Activated CD4-positive, alpha-beta memory T cell treated with anti-CD3 and anti-CD28 coated beads for 36 hours (primary cell): ENCODE measurements around the gene TFIP11. TPM values are rescaled to one million over a fixed set of nuclear protein-coding genes. Genes with fewer than 3 reads are reported as not detected.
A peak's percentile ranks its signal among the peaks of the same experiment; 100 is the strongest.
"Not testable (repeated sequence)": the region's sequence is repeated elsewhere in the genome, so short reads cannot be mapped to it uniquely, and the experiment has no call there.

Experiments used
- CTCF ChIA-PET: fragments of 350-600 bp; sonication (Branson Sonifier 250); formaldehyde crosslinking; loops from one replicate; lab custom pipeline; 2021; ENCODE audit warnings: antibody characterized with exemption, inconsistent platforms; lab: Charles Lee
- POLR2A ChIA-PET: fragments of 350-600 bp; sonication (Branson Sonifier 250); formaldehyde crosslinking; loops from one replicate; lab custom pipeline; 2021; ENCODE audit warnings: antibody characterized with exemption; lab: Charles Lee
- DNase-seq: peaks from one replicate; pipeline ENCODE4 v3.0.0-alpha.2; 2020
- H3K27ac Mint-ChIP-seq: one replicate; pipeline ENCODE4 v1.8.0; 2021; ENCODE audit warnings: mixed read lengths
- H3K27me3 Mint-ChIP-seq: one replicate; pipeline ENCODE4 v1.8.0; 2021; ENCODE audit warnings: mixed read lengths
- H3K36me3 Mint-ChIP-seq: one replicate; pipeline ENCODE4 v1.8.0; 2021; ENCODE audit warnings: mixed read lengths
- H3K4me1 Mint-ChIP-seq: one replicate; pipeline ENCODE4 v1.8.0; 2021; ENCODE audit warnings: low read depth, mixed read lengths
- H3K4me3 Mint-ChIP-seq: one replicate; pipeline ENCODE4 v1.8.0; 2021; ENCODE audit warnings: mild to moderate bottlenecking, mixed read lengths
- H3K9me3 Mint-ChIP-seq: one replicate; pipeline ENCODE4 v1.8.0; 2021; ENCODE audit warnings: mixed read lengths
- intact Hi-C: fragments of 100-400 bp; cut with micrococcal nuclease; formaldehyde crosslinking; loops from one replicate; pipeline ENCODE4 v1.15.1; 2023
- total RNA-seq, 2 experiments: library from RNA; stranded (reverse); gene quantifications; one replicate each; pipeline ENCODE4 v1.2.3, GENCODE V29; 2021

The TFIP11 gene
- total RNA-seq, 2 experiments from 2014 or later: 41.1 to 43.0 TPM

- POLR2A ChIA-PET: no interaction called here
- H3K9me3 Mint-ChIP-seq: no peaks in the 10 kb centered on the region
- no peak overlapping the region for H3K27ac Mint-ChIP-seq
- H3K36me3 Mint-ChIP-seq: peaks cover 16% of the 10 kb centered on the region
- DNase-seq: no peak
- H3K4me1 Mint-ChIP-seq: peaks cover 22% of the 10 kb centered on the region
- no peak overlapping the region for H3K4me3 Mint-ChIP-seq
- CTCF ChIA-PET: interaction anchor here (0.6 kb wide), 1 partner anchor 1323 kb away, joined by 3 read pairs; no protein-coding TSS in a partner anchor
- H3K27me3 Mint-ChIP-seq: no peaks in the 10 kb centered on the region
- intact Hi-C loops: no loop called here
Observed at GRCh38 chr22:26536762-26537134, 24.5 kb upstream of the TFIP11 start.

GRCh38 chr22:26536056-26536761 lies 23.9 kb upstream of the TFIP11 start:
- Mint-ChIP-seq H3K9me3 (no peaks in the 10 kb centered on the region), H3K36me3 (peaks cover 19% of the 10 kb centered on the region), H3K27me3 (no peaks in the 10 kb centered on the region), H3K27ac (no peak overlapping the region), H3K4me1 (peaks cover 22% of the 10 kb centered on the region), H3K4me3 (no peak overlapping the region)
- no peak for DNase-seq
- intact Hi-C loops: no loop called here
- ChIA-PET CTCF (interaction anchor here (0.7 to 1.2 kb wide), 2 partner anchors 54 to 75 kb away, joined by 3 to 5 read pairs; no protein-coding TSS in a partner anchor), POLR2A (interaction anchor here (1.0 kb wide), 1 partner anchor 53 kb away, joined by 3 read pairs; the partner anchor contains the start of genes HPS4 and SRRD)

- Mint-ChIP-seq H3K36me3 (peaks cover 21% of the 10 kb centered on the region), H3K9me3 (no peaks in the 10 kb centered on the region), H3K27me3 (no peaks in the 10 kb centered on the region), H3K4me1 (peaks cover 22% of the 10 kb centered on the region), H3K27ac (peak overlapping the region; percentile 65), H3K4me3 (no peak overlapping the region)
- DNase-seq: no peak
- ChIA-PET POLR2A (interaction anchor here (1.0 to 1.2 kb wide), 2 partner anchors 52 to 54 kb away, joined by 3 read pairs; partner anchors contain the start of genes HPS4 and SRRD), CTCF (interaction anchor here (1.0 to 1.2 kb wide), 2 partner anchors 10 to 53 kb away, joined by 3 read pairs; no protein-coding TSS in a partner anchor)
- intact Hi-C loops: no loop called here
Observed at GRCh38 chr22:26535603-26535908, 23.3 kb upstream of the TFIP11 start.

- H3K9me3 Mint-ChIP-seq: no peaks in the 10 kb centered on the region
- peaks cover 22% of the 10 kb centered on the region for H3K4me1 Mint-ChIP-seq
- no peaks in the 10 kb centered on the region for H3K27me3 Mint-ChIP-seq
- ChIA-PET CTCF (interaction anchor here (0.7 to 1.6 kb wide), 6 partner anchors 10 to 130 kb away, joined by 3 to 4 read pairs (median 3); no protein-coding TSS in a partner anchor), POLR2A (interaction anchor here (1.0 to 1.2 kb wide), 2 partner anchors 51 to 53 kb away, joined by 3 read pairs; partner anchors contain the start of genes HPS4 and SRRD)
- no peak overlapping the region for H3K4me3 Mint-ChIP-seq
- peak overlapping the region; percentile 65 for H3K27ac Mint-ChIP-seq
- intact Hi-C loops: no loop called here
- DNase-seq: no peak
- H3K36me3 Mint-ChIP-seq: peaks cover 21% of the 10 kb centered on the region
Observed at GRCh38 chr22:26534874-26535602, 22.8 kb upstream of the TFIP11 start.

GRCh38 chr22:26534171-26534855 lies 22.0 kb upstream of the TFIP11 start:
- Mint-ChIP-seq H3K36me3 (peaks cover 21% of the 10 kb centered on the region), H3K27me3 (no peaks in the 10 kb centered on the region), H3K9me3 (no peaks in the 10 kb centered on the region), H3K4me1 (peaks cover 22% of the 10 kb centered on the region), H3K27ac (no peak overlapping the region), H3K4me3 (no peak overlapping the region)
- no peak for DNase-seq
- POLR2A ChIA-PET: interaction anchor here (1.2 kb wide), 1 partner anchor 53 kb away, joined by 3 read pairs; no protein-coding TSS in a partner anchor
- intact Hi-C loops: no loop called here
- CTCF ChIA-PET: interaction anchor here (0.7 to 1.6 kb wide), 5 partner anchors 11 to 131 kb away, joined by 3 to 4 read pairs (median 3); no protein-coding TSS in a partner anchor

- H3K27me3 Mint-ChIP-seq: no peaks in the 10 kb centered on the region
- ChIA-PET CTCF (interaction anchor here (0.6 to 0.7 kb wide), 2 partner anchors 69 to 151 kb away, joined by 3 read pairs; no protein-coding TSS in a partner anchor), POLR2A (no interaction called here)
- H3K4me1 Mint-ChIP-seq: peaks cover 7% of the 10 kb centered on the region
- DNase-seq: no peak
- peaks cover 20% of the 10 kb centered on the region for H3K36me3 Mint-ChIP-seq
- H3K4me3 Mint-ChIP-seq: no peak overlapping the region
- intact Hi-C loops: no loop called here
- no peak overlapping the region for H3K27ac Mint-ChIP-seq
- no peaks in the 10 kb centered on the region for H3K9me3 Mint-ChIP-seq
Observed at GRCh38 chr22:26529345-26529744, 17.1 kb upstream of the TFIP11 start.

- H3K27me3 Mint-ChIP-seq, H3K9me3 Mint-ChIP-seq, H3K4me3 Mint-ChIP-seq, CTCF ChIA-PET, H3K4me1 Mint-ChIP-seq, DNase-seq, POLR2A ChIA-PET, intact Hi-C loops, H3K27ac Mint-ChIP-seq: not testable (repeated sequence)
- H3K36me3 Mint-ChIP-seq: peaks cover 20% of the 10 kb centered on the region
Observed at GRCh38 chr22:26528518-26528917, 16.2 kb upstream of the TFIP11 start.

GRCh38 chr22:26527574-26528465 lies 15.5 kb upstream of the TFIP11 start:
- H3K4me1 Mint-ChIP-seq: peaks cover 6% of the 10 kb centered on the region
- ChIA-PET POLR2A (no interaction called here), CTCF (no interaction called here)
- no peaks in the 10 kb centered on the region for H3K9me3 Mint-ChIP-seq
- intact Hi-C loops: no loop called here
- H3K36me3 Mint-ChIP-seq: peaks cover 21% of the 10 kb centered on the region
- no peak overlapping the region for H3K27ac Mint-ChIP-seq
- DNase-seq: no peak
- no peaks in the 10 kb centered on the region for H3K27me3 Mint-ChIP-seq
- no peak overlapping the region for H3K4me3 Mint-ChIP-seq

- H3K4me1 Mint-ChIP-seq: no peaks in the 10 kb centered on the region
- peaks cover 18% of the 10 kb centered on the region for H3K36me3 Mint-ChIP-seq
- CTCF ChIA-PET: no interaction called here
- H3K27ac Mint-ChIP-seq: no peak overlapping the region
- no peak overlapping the region for H3K4me3 Mint-ChIP-seq
- DNase-seq: no peak
- POLR2A ChIA-PET: no interaction called here
- intact Hi-C loops: no loop called here
- no peaks in the 10 kb centered on the region for H3K9me3 Mint-ChIP-seq
- no peaks in the 10 kb centered on the region for H3K27me3 Mint-ChIP-seq
Observed at GRCh38 chr22:26527167-26527566, 14.9 kb upstream of the TFIP11 start.

GRCh38 chr22:26525946-26526564 lies 13.8 kb upstream of the TFIP11 start:
- H3K27ac Mint-ChIP-seq: no peak overlapping the region

GRCh38 chr22:26524870-26525269 lies 12.6 kb upstream of the TFIP11 start:
- Mint-ChIP-seq H3K9me3 (no peaks in the 10 kb centered on the region), H3K4me3 (no peak overlapping the region), H3K27me3 (no peaks in the 10 kb centered on the region), H3K27ac (no peak overlapping the region), H3K36me3 (peaks cover 8% of the 10 kb centered on the region), H3K4me1 (no peaks in the 10 kb centered on the region)
- CTCF ChIA-PET: interaction anchor here (0.9 kb wide), 1 partner anchor 10 kb away, joined by 3 read pairs; no protein-coding TSS in a partner anchor
- no peak for DNase-seq
- intact Hi-C loops: no loop called here
- POLR2A ChIA-PET: interaction anchor here (1.0 kb wide), 1 partner anchor 19 kb away, joined by 3 read pairs; no protein-coding TSS in a partner anchor

More at GRCh38 chr22:26525946-26526564, 13.8 kb upstream of the TFIP11 start:
- CTCF ChIA-PET: no interaction called here
- DNase-seq: no peak
- no peaks in the 10 kb centered on the region for H3K27me3 Mint-ChIP-seq
- no peaks in the 10 kb centered on the region for H3K9me3 Mint-ChIP-seq
- no peaks in the 10 kb centered on the region for H3K4me1 Mint-ChIP-seq
- no peak overlapping the region for H3K4me3 Mint-ChIP-seq
- peaks cover 11% of the 10 kb centered on the region for H3K36me3 Mint-ChIP-seq
- intact Hi-C loops: no loop called here
- POLR2A ChIA-PET: no interaction called here
